ENCODE measurements around the gene C2orf76. TPM values are rescaled to one million over a fixed set of nuclear protein-coding genes. Genes with fewer than 3 reads are reported as not detected.
"Not testable (repeated sequence)": the region's sequence is repeated elsewhere in the genome, so short reads cannot be mapped to it uniquely, and the experiment has no call there.

The C2orf76 gene
- total RNA-seq, 2 experiments from 2014 or later, result 15.4 to 17.7 TPM

DNA sequence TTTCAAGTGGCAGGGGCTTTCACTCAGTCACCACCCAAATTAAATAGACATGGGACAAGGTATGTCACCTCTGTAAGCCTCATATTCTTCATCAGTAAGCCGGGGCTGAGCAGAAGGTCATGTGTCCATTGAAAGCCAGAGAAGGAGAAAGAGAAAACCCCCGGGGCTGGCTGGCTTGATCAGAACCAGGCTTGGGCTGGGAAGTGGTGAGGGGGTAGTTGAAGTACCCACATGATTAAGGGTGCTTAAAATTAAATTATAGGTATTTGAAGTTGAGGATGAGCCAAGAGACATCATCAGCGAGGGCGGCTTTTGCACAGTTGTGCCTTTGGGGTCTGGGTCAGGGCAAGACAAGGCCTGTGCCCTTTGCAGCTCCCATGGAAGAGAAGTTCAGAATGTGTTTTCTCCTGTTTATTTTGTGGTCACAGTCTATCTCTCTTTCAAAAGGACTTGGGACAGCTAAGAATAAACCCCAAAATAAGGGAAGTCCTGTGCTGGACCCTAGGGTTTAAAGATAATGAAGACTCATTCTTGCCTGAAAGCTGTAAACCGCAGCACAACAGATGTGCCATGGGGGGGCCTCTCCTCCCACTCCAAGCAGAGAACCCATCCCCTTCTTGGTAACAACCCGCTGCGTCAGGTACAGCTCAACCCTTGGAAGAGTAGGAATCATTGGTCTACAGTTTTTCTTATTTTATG, 10.8 kb upstream of the C2orf76 start:
- Histone ChIP-seq H3K4me3 (ENCODE audit: low read depth, low read length, poor library complexity, severe bottlenecking) (no peak overlapping the region), H3K4me1 (ENCODE audit: insufficient read depth, low read length, poor library complexity, severe bottlenecking) (peaks cover 12% of the 10 kb centered on the region), H4K20me1 (ENCODE audit: insufficient read depth, low read length) (no peaks in the 10 kb centered on the region), H3K9me3 (ENCODE audit: low read length) (peaks cover 7% of the 10 kb centered on the region; the same call in 1 of the 2 replicates), H3K27ac (ENCODE audit: low read depth, low read length, poor library complexity, severe bottlenecking) (no peak overlapping the region), H3K36me3 (ENCODE audit: insufficient read depth, low read length) (peaks cover 26% of the 10 kb centered on the region), H3K79me2 (ENCODE audit: insufficient read depth, low read depth, low read length) (no peaks in the 10 kb centered on the region), H3K9me2 (ENCODE audit: insufficient read depth, low read length) (no peaks in the 10 kb centered on the region), H2AFZ (ENCODE audit: low read length) (no peak overlapping the region), H3K4me2 (ENCODE audit: low read length) (peak overlapping the region; percentile 18; the same call in 1 of the 2 replicates)
- intact Hi-C loops (cut with micrococcal nuclease; ENCODE audit: unreplicated experiment), result no loop called here
- ChIA-PET CTCF (ENCODE audit: unreplicated experiment) (interaction anchor here (0.6 kb wide), 1 partner anchor 521 kb away, joined by 3 read pairs; no protein-coding TSS in a partner anchor), POLR2A (interaction anchor here (0.6 to 1.8 kb wide), 6 partner anchors 9 to 1714 kb away, joined by 3 to 7 read pairs (median 4); partner anchors contain the start of genes C2orf76 and DBI)
- TF ChIP-seq EZH2phosphoT487 (IDR thresholded peaks at IDR 0.05; ENCODE audit: borderline replicate concordance, low read depth, low read length) (no peak), CTCF (conservative IDR thresholded peaks at IDR 0.05; ENCODE audit: low read length) (no peak)
- BruUV-seq (replicated peaks), result no TSS peak
- DNase-seq (ENCODE audit: low spot score), result no peak

DNA sequence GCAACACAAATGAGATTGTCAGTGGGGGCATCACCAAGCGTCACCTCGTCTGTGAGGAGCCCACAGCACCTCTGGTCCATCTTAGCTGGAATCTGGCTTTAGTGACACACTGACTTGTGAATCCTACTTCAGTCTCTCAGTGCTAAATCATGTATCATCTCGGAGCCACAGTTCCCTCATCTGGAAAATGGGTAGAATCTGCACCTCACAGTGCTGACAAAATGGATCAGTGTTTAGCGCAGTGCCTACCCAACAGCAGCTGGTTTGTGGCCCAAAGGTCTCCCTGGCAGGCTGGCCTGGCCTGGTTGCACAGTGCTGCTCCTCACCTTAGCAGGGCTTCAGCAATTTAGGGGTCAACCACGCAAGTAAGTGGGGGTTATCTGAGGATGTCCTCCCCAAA, 10.2 kb upstream of the C2orf76 start:
- Histone ChIP-seq H3K36me3 (ENCODE audit: insufficient read depth, low read length) (peaks cover 32% of the 10 kb centered on the region), H3K79me2 (ENCODE audit: insufficient read depth, low read depth, low read length) (no peaks in the 10 kb centered on the region), H3K9me2 (ENCODE audit: insufficient read depth, low read length) (no peaks in the 10 kb centered on the region), H3K9me3 (ENCODE audit: low read length) (peaks cover 7% of the 10 kb centered on the region; the same call in 1 of the 2 replicates), H3K4me2 (ENCODE audit: low read length) (no peak overlapping the region), H3K27ac (ENCODE audit: low read depth, low read length, poor library complexity, severe bottlenecking) (no peak overlapping the region), H2AFZ (ENCODE audit: low read length) (no peak overlapping the region), H4K20me1 (ENCODE audit: insufficient read depth, low read length) (no peaks in the 10 kb centered on the region), H3K4me1 (ENCODE audit: insufficient read depth, low read length, poor library complexity, severe bottlenecking) (peaks cover 12% of the 10 kb centered on the region), H3K4me3 (ENCODE audit: low read depth, low read length, poor library complexity, severe bottlenecking) (no peak overlapping the region)
- TF ChIP-seq EZH2phosphoT487 (IDR thresholded peaks at IDR 0.05; ENCODE audit: borderline replicate concordance, low read depth, low read length), result no peak
- intact Hi-C loops (cut with micrococcal nuclease; ENCODE audit: unreplicated experiment), result no loop called here
- no peak for DNase-seq (ENCODE audit: low spot score)
- BruUV-seq (replicated peaks), result no TSS peak
- ChIA-PET CTCF (ENCODE audit: unreplicated experiment) (no interaction called here), POLR2A (interaction anchor here (1.4 kb wide), 1 partner anchor 11 kb away, joined by 7 read pairs; the partner anchor contains the start of genes C2orf76 and DBI)

DNA sequence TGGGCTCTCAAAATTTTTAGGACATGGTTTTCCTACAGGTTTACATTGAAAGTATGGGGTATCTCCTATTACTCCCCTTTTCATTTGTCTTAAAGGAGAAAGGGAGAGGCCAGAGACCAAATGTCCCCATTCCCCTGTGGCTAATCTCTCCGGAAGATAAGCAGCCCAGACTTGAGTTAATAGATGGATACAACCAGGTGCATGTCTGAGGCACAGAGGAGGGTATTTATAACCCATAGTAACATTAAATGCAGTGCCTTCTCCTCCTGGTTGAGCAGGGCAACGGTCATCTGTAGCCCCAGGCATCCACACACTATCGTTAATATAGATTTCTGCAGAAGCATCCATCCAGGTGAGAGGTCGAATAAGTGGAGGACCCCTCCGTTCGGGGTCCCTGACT, 9.8 kb upstream of the C2orf76 start:
- DNase-seq (ENCODE audit: low spot score); H2AFZ ChIP-seq (ENCODE audit: low read length); POLR2A ChIA-PET; CTCF ChIA-PET (ENCODE audit: unreplicated experiment); BruUV-seq (replicated peaks); H3K79me2 ChIP-seq (ENCODE audit: insufficient read depth, low read depth, low read length); H3K4me2 ChIP-seq (ENCODE audit: low read length); H4K20me1 ChIP-seq (ENCODE audit: insufficient read depth, low read length); H3K4me3 ChIP-seq (ENCODE audit: low read depth, low read length, poor library complexity, severe bottlenecking); intact Hi-C loops (cut with micrococcal nuclease; ENCODE audit: unreplicated experiment); H3K27ac ChIP-seq (ENCODE audit: low read depth, low read length, poor library complexity, severe bottlenecking); H3K9me2 ChIP-seq (ENCODE audit: insufficient read depth, low read length); H3K9me3 ChIP-seq (ENCODE audit: low read length): not testable (repeated sequence)
- peaks cover 12% of the 10 kb centered on the region for H3K4me1 ChIP-seq (ENCODE audit: insufficient read depth, low read length, poor library complexity, severe bottlenecking)
- peaks cover 36% of the 10 kb centered on the region for H3K36me3 ChIP-seq (ENCODE audit: insufficient read depth, low read length)

GRCh38 chr2:119373907-119374745, 7.5 kb upstream of the C2orf76 start:
- CTCF ChIA-PET (ENCODE audit: unreplicated experiment); POLR2A ChIA-PET; H3K9me3 ChIP-seq (ENCODE audit: low read length); H3K79me2 ChIP-seq (ENCODE audit: insufficient read depth, low read depth, low read length); H3K9me2 ChIP-seq (ENCODE audit: insufficient read depth, low read length); BruUV-seq (replicated peaks); H3K4me3 ChIP-seq (ENCODE audit: low read depth, low read length, poor library complexity, severe bottlenecking); DNase-seq (ENCODE audit: low spot score); intact Hi-C loops (cut with micrococcal nuclease; ENCODE audit: unreplicated experiment); H4K20me1 ChIP-seq (ENCODE audit: insufficient read depth, low read length); H3K4me2 ChIP-seq (ENCODE audit: low read length); H3K27ac ChIP-seq (ENCODE audit: low read depth, low read length, poor library complexity, severe bottlenecking); H2AFZ ChIP-seq (ENCODE audit: low read length): not testable (repeated sequence)
- Histone ChIP-seq H3K4me1 (ENCODE audit: insufficient read depth, low read length, poor library complexity, severe bottlenecking) (peaks cover 12% of the 10 kb centered on the region), H3K36me3 (ENCODE audit: insufficient read depth, low read length) (peaks cover 59% of the 10 kb centered on the region)
